ENCODE data around the gene CAMK2A. TPM values are rescaled to one million over a fixed set of nuclear protein-coding genes. Genes with fewer than 3 reads are reported as not detected.

The CAMK2A gene
- total RNA-seq, 6 experiments from 2014 or later = 0.10 to 0.26 (median 0.23) TPM; not detected in 3

DNA sequence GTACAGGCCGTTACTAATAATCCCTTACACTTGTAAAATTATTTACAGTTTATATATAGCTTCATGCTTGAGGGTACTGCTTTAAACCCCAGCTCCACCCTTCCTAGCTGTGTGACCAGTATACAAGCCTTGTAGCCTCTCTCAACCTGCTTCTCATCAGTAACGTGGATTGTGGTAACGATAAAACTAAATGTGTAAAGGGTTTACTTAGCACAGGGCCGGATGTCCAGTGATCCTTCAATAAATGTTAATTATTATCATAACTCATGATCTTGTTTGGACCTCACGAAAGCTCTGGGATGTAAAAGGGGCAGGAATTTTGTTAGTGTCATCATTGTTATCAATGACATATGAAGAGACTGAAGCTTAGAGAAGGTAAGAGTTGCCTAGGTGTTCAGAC, 20.7 kb upstream of the CAMK2A start:
- intact Hi-C loops (cut with DNase I) = no loop called here
- TF ChIP-seq POLR2A (IDR thresholded peaks at IDR 0.05) = no peak
- TF ChIP-seq, protein P1, sequence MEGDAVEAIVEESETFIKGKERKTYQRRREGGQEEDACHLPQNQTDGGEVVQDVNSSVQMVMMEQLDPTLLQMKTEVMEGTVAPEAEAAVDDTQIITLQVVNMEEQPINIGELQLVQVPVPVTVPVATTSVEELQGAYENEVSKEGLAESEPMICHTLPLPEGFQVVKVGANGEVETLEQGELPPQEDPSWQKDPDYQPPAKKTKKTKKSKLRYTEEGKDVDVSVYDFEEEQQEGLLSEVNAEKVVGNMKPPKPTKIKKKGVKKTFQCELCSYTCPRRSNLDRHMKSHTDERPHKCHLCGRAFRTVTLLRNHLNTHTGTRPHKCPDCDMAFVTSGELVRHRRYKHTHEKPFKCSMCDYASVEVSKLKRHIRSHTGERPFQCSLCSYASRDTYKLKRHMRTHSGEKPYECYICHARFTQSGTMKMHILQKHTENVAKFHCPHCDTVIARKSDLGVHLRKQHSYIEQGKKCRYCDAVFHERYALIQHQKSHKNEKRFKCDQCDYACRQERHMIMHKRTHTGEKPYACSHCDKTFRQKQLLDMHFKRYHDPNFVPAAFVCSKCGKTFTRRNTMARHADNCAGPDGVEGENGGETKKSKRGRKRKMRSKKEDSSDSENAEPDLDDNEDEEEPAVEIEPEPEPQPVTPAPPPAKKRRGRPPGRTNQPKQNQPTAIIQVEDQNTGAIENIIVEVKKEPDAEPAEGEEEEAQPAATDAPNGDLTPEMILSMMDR (IDR thresholded peaks at IDR 0.05) = no peak
- Histone ChIP-seq H3K36me3 (no peaks in the 10 kb centered on the region), H3K4me3 (no peak overlapping the region), H3K9me3 (no peaks in the 10 kb centered on the region), H3K27me3 (no peaks in the 10 kb centered on the region), H3K27ac (no peak overlapping the region), H3K4me1 (no peaks in the 10 kb centered on the region)
- DNase-seq (no peak), ATAC-seq (no peak)
- WGBS (ENCODE audit: insufficient coverage, low coverage, low lambda C conversion rate, missing lambda C conversion rate) = 44% methylated on average over 5 of the region's 5 CpGs

DNA sequence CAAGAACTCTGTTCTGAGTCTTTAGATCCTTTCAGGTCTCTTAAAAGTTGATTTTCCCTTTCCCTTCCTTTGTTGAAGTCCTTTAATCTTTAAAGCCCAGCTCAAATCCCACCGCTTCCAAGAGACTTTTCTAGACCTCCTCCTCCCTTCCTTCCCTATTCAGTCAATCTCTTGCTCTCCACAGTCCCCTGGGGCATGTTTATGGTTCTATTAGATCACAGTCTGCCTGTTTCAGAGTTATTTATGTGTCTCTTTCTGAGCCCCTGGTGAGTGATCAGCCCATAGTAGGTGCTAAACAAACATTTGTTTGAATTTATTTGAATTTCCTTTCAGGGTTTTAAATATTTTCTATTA, 20.3 kb upstream of the CAMK2A start:
- ATAC-seq = no peak
- WGBS (ENCODE audit: insufficient coverage, low coverage, low lambda C conversion rate, missing lambda C conversion rate) = 100% methylated on average over 1 of the region's 1 CpG
- intact Hi-C loops (cut with DNase I) = no loop called here

GRCh38 chr5:150309101-150309885, 19.7 kb upstream of the CAMK2A start:
- ATAC-seq (no peak), DNase-seq (no peak)
- H3K27ac ChIP-seq = no peak overlapping the region
- intact Hi-C loops (cut with DNase I) = no loop called here
- no peaks in the 10 kb centered on the region for H3K36me3 ChIP-seq
- no peak for TF ChIP-seq POLR2A (IDR thresholded peaks at IDR 0.05)
- TF ChIP-seq, protein P1 (IDR thresholded peaks at IDR 0.05) = no peak
- no peaks in the 10 kb centered on the region for H3K4me1 ChIP-seq
- no peaks in the 10 kb centered on the region for H3K27me3 ChIP-seq
- whole genome bisulfite sequencing (ENCODE audit: insufficient coverage, low coverage, low lambda C conversion rate, missing lambda C conversion rate) = 48% methylated on average over 2 of the region's 7 CpGs
- H3K9me3 ChIP-seq = no peaks in the 10 kb centered on the region
- no peak overlapping the region for H3K4me3 ChIP-seq

More for the DNA sequence above, 20.3 kb upstream of the CAMK2A start:
- Histone ChIP-seq H3K27ac (no peak overlapping the region), H3K27me3 (no peaks in the 10 kb centered on the region), H3K4me3 (no peak overlapping the region), H3K9me3 (no peaks in the 10 kb centered on the region), H3K36me3 (no peaks in the 10 kb centered on the region), H3K4me1 (no peaks in the 10 kb centered on the region)
- DNase-seq = no peak
- TF ChIP-seq, protein P1 (IDR thresholded peaks at IDR 0.05) = no peak
- no peak for TF ChIP-seq POLR2A (IDR thresholded peaks at IDR 0.05)

GRCh38 chr5:150307617-150308426, 18.2 kb upstream of the CAMK2A start:
- TF ChIP-seq, protein P1 (IDR thresholded peaks at IDR 0.05) = no peak
- TF ChIP-seq POLR2A (IDR thresholded peaks at IDR 0.05) = no peak
- WGBS (ENCODE audit: insufficient coverage, low coverage, low lambda C conversion rate, missing lambda C conversion rate) = 76% methylated on average over 7 of the region's 11 CpGs
- no peaks in the 10 kb centered on the region for H3K36me3 ChIP-seq
- H3K4me3 ChIP-seq = no peak overlapping the region
- H3K9me3 ChIP-seq = no peaks in the 10 kb centered on the region
- ATAC-seq (no peak), DNase-seq (no peak)
- peaks cover 0 to under 1% of the 10 kb centered on the region in 2 donors for H3K27me3 ChIP-seq
- H3K4me1 ChIP-seq = peaks cover 0 to 2% (median 0%) of the 10 kb centered on the region in 4 donors
- H3K27ac ChIP-seq = no peak overlapping the region
- intact Hi-C loops (cut with DNase I) = no loop called here
